ENCODE measurements around the gene QKI. TPM values are rescaled to one million over a fixed set of nuclear protein-coding genes. Genes with fewer than 3 reads are reported as not detected.

The QKI gene
- total RNA-seq, 1 donor from 2014 or later, result 79.7 TPM

DNA sequence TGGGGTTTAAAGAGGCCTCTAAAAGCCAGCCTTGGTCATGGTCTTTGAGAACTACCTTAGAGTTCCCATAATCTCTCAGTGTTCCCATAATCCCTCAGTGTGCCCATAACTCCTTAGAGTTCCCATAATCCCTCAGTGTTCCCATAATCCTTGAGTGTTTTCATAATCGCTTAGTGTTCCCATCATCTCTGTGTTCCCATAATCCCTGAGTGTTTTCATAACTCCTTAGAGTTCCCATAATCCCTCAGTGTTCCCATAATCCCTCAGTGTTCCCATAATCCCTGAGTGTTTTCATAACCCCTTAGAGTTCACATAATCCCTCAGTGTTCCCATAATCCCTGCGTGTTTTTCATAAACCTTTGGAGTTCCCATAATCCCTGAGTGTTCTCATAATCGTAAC is 199.2 kb downstream of the QKI start:
- H3K27ac Mint-ChIP-seq, result no peak overlapping the region
- no peak for DNase-seq
- no peaks in the 10 kb centered on the region for H3K36me3 Mint-ChIP-seq (ENCODE audit: low read depth)
- H3K9me3 Mint-ChIP-seq, result no peaks in the 10 kb centered on the region
- H3K27me3 Mint-ChIP-seq, result peaks cover 1% of the 10 kb centered on the region
- intact Hi-C loops (cut with micrococcal nuclease), result no loop called here
- H3K4me3 Mint-ChIP-seq, result no peak overlapping the region
- no peaks in the 10 kb centered on the region for H3K4me1 Mint-ChIP-seq

DNA sequence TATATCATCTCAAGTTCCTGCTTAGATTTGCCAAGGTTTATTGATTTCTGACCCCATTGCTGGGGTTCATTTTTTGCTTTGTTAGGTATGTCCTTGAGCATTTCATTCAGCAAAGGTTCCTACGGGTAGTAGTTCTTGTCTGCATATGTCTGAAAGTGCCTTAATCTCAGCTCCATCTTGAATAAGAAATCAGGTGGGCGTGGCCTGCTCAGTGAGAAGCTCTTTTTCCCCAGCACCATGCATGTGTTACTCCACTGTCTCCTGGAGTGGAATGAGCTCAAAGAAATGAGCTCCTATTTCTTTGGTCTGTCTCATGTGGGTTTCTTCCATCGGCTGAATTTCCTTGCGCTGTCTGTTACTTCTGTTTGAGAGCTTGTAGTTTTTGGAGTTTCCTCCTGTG is 201.9 kb downstream of the QKI start:
- intact Hi-C loops (cut with micrococcal nuclease), result no loop called here
- Mint-ChIP-seq H3K27me3 (peaks cover 1% of the 10 kb centered on the region), H3K4me3 (no peak overlapping the region)

DNA sequence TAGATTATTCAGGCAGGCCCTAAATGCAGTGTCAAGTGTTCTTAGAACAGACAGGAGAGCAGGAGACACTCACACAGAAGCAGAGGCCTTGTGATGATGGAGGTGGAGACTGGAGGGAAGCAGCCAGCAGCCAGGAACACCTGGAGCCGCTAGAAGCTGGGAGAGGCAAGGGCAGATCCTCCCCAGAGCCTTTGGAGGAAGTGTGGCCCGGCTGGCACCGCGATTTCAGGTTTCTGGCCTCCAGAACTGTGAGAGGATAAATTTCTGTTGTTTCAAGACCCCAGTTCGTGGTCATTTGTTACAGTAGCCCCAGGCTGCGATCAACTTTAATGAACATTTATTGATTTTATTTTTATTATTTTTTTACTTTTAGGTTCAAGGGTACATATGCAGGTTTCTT is 203.0 kb downstream of the QKI start:
- Mint-ChIP-seq H3K27ac (no peak overlapping the region), H3K36me3 (ENCODE audit: low read depth) (no peaks in the 10 kb centered on the region), H3K9me3 (no peaks in the 10 kb centered on the region), H3K4me3 (no peak overlapping the region), H3K4me1 (no peaks in the 10 kb centered on the region), H3K27me3 (peaks cover 1% of the 10 kb centered on the region)
- intact Hi-C loops (cut with micrococcal nuclease), result no loop called here
- DNase-seq, result no peak

More for the DNA sequence above, 201.9 kb downstream of the QKI start:
- Mint-ChIP-seq H3K4me1 (no peaks in the 10 kb centered on the region), H3K9me3 (no peaks in the 10 kb centered on the region), H3K36me3 (ENCODE audit: low read depth) (no peaks in the 10 kb centered on the region), H3K27ac (no peak overlapping the region)
- no peak for DNase-seq

DNA sequence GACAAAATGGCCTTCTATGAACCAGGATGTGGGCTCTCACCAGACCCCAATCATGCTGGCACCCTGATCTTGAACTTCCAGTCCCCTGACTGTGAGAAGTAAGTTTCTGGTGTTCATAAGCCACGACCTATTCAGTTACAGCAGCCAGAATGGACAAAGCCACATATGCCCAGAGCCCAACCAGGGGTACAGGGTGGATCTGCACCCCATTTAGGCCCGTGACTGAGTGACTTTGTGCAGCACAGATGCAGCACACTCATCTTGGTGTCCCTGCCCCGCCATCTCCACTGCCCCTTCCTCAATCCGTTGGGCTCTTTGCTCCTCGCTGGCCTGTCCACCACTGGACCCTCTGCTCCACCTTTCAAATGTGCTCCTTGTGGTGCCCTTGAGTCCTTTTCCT is 205.6 kb downstream of the QKI start:
- H3K4me3 Mint-ChIP-seq, result no peak overlapping the region
- H3K27me3 Mint-ChIP-seq, result no peaks in the 10 kb centered on the region
- intact Hi-C loops (cut with micrococcal nuclease), result no loop called here
- no peak for DNase-seq
- no peaks in the 10 kb centered on the region for H3K9me3 Mint-ChIP-seq
- H3K36me3 Mint-ChIP-seq (ENCODE audit: low read depth), result no peaks in the 10 kb centered on the region
- H3K4me1 Mint-ChIP-seq, result no peaks in the 10 kb centered on the region
- H3K27ac Mint-ChIP-seq, result no peak overlapping the region

DNA sequence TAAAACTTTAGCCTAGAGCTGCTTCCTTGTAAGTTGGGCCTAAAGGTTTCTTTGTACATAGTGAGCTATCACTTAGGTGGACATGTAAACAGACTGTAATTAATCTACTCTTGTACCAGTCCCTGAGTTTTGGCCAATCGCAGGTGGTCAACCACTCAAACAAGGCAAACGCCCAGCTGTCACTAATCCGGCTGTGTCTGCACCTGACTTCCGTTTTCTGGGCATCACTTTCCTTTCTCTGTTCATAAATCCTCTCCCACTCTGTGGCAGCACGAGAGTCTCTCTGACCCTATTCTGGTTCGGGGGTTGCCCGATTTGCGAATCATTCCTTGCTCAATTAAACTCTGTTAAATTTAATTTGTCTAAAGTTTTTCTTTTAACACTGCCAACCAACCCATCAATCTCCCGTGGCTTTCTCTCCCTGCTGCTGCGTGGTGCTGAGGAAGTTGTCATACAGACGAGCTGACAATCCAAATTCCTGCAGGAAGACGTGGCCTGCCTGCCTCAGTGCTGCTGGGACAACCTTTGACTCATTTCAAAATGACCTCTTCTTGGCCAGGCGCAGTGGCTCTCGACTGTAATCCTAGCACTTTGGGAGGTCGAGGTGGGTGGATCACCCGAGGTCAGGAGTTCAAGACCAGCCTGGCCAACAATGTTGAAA is 206.3 kb downstream of the QKI start:
- no peak overlapping the region for H3K27ac Mint-ChIP-seq
- H3K4me1 Mint-ChIP-seq, result no peaks in the 10 kb centered on the region
- intact Hi-C loops (cut with micrococcal nuclease), result no loop called here

DNA sequence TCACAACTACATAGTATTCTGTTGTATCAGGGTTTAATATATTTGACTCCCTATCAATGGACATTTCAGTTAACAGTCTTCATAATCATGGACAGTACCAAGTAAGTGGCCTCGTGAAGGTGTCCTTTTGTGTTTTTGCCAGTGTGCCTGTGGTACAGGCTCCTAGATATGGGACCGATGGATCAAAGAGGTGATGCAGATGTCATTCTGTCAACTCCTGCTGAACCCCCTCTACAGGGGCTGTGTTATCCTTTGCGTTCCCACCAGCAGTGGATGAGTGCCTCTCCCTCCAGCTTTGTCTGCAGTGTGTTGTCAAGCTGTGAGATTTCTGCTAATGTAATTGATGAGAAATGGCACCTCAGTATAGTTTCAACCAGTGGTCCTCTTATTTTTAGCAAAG is 210.7 kb downstream of the QKI start:
- Mint-ChIP-seq H3K27ac (no peak overlapping the region), H3K9me3 (no peaks in the 10 kb centered on the region)

More for the DNA sequence above, 206.3 kb downstream of the QKI start:
- Mint-ChIP-seq H3K9me3 (no peaks in the 10 kb centered on the region), H3K4me3 (no peak overlapping the region), H3K36me3 (ENCODE audit: low read depth) (no peaks in the 10 kb centered on the region), H3K27me3 (no peaks in the 10 kb centered on the region)
- DNase-seq, result no peak

DNA sequence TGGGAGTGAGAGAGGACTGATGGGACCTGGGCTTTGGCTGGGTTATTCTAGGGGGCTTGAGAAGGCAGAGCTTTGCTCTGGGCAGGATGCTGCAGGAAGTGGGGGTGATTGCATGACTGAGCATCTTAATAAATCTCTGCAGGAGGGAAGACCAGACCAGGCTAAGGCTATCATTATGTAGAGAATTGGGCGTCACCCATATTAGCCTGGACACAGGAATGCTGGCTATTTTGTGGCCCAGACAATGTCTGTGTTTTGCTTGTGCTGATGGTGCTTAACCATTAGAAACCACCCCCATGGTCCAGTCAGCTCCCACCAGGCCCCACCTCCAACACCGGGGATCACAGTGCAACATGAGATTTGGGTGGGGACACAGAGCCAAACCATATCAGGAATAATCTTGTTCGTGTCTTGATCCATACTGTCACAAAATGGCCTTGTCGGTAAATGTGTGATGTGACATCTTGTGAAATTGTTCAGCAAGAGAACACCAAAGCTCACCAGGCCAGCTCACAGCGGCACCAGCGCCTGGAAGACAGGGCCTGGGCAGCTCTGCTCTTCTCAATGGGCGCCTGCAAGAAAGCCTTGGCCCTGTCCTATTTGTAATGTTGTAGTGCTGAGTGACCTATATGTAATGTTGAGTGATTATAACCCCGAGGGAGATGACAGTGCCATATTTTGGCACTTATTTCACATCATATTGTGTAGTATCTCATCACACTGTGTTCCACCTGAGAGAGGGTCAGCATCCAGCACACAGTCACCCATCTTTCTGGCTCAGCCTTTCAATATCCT is 211.8 kb downstream of the QKI start:
- H3K27ac Mint-ChIP-seq, result no peak overlapping the region
- intact Hi-C loops (cut with micrococcal nuclease), result no loop called here
- H3K4me3 Mint-ChIP-seq, result no peak overlapping the region
- no peak for DNase-seq
- peaks cover 6% of the 10 kb centered on the region for H3K27me3 Mint-ChIP-seq
- H3K9me3 Mint-ChIP-seq, result no peaks in the 10 kb centered on the region
- no peaks in the 10 kb centered on the region for H3K36me3 Mint-ChIP-seq (ENCODE audit: low read depth)
- H3K4me1 Mint-ChIP-seq, result no peaks in the 10 kb centered on the region

More for the DNA sequence above, 210.7 kb downstream of the QKI start:
- intact Hi-C loops (cut with micrococcal nuclease), result no loop called here
- H3K4me1 Mint-ChIP-seq, result no peaks in the 10 kb centered on the region
- H3K36me3 Mint-ChIP-seq (ENCODE audit: low read depth), result no peaks in the 10 kb centered on the region
- peaks cover 6% of the 10 kb centered on the region for H3K27me3 Mint-ChIP-seq
- no peak overlapping the region for H3K4me3 Mint-ChIP-seq
- no peak for DNase-seq

DNA sequence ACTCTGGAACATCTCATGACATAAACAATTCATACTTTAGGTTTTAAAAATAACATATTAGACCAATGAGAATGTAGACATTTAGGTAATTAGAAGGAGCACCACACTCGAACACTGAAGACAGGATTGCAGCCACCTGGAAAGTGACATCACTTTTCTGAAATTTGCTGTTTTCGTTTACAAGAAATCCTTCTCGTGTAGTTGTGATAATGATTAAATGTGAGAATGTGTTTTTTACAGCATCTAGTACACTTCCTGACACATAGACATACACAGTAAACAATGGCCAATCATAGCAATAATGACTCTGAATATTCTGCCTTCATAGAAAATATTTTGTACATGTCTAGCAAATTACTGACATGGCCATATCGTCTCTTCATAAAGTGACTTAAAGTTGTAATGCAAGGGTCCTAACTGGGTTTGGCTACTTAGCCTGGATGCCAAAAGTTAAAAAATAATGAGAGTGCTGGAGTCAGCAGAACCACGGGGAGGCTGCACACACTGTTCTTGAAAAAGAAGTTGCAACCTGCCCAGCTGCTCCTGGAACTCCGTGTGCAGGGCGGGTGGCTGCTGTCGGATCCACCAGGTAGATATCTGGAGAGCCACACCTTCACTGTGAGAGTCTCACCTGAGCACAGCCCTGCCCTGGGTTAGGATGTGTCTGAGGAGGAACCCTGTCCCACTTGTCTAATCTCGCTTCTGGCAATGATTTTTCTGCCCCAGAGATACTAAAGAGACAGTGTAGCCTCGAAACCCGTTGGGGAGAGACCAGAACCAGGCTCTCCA is 212.9 kb downstream of the QKI start:
- no peaks in the 10 kb centered on the region for H3K4me1 Mint-ChIP-seq
- no peaks in the 10 kb centered on the region for H3K36me3 Mint-ChIP-seq (ENCODE audit: low read depth)
- H3K9me3 Mint-ChIP-seq, result no peaks in the 10 kb centered on the region
- H3K27ac Mint-ChIP-seq, result no peak overlapping the region
- no peak for DNase-seq
- H3K27me3 Mint-ChIP-seq, result peaks cover 10% of the 10 kb centered on the region
- H3K4me3 Mint-ChIP-seq, result no peak overlapping the region
- intact Hi-C loops (cut with micrococcal nuclease), result no loop called here
